CD4-positive, alpha-beta T cell treated with Interferon gamma for 1 hour (primary cell): ENCODE results near the gene INIP.

ENCODE experiments used
- DNase-seq: peaks from one replicate; pipeline ENCODE4 v3.0.0-alpha.2; 2020

Gene INIP

GRCh38 chr9:112717661-112718331, at the start of gene INIP:
Gene INIP (minus strand): TSS chr9:112718117. CDS start chr9:112716485, 1,632 bp downstream.
- DNase-seq: peak; percentile 97

GRCh38 chr9:112765281-112765680, 47.4 kb upstream of the INIP start:
- no peak for DNase-seq

- no peak for DNase-seq
These were observed 46.9 kb upstream of the INIP start for GRCh38 chr9:112764837-112765236.

GRCh38 chr9:112764344-112764743, 46.4 kb upstream of the INIP start:
- DNase-seq: no peak

GRCh38 chr9:112762726-112763518, 45.0 kb upstream of the INIP start:
- no peak for DNase-seq

GRCh38 chr9:112761912-112762655, 44.2 kb upstream of the INIP start:
- DNase-seq: no peak

- no peak for DNase-seq
These were observed 42.9 kb upstream of the INIP start for GRCh38 chr9:112760821-112761220.

GRCh38 chr9:112757940-112758339, 40.0 kb upstream of the INIP start:
- DNase-seq: no peak

GRCh38 chr9:112757282-112757883, 39.5 kb upstream of the INIP start:
- DNase-seq: no peak

- no peak for DNase-seq
These were observed 37.8 kb upstream of the INIP start for GRCh38 chr9:112755675-112756074.

GRCh38 chr9:112755016-112755427, 37.1 kb upstream of the INIP start:
- DNase-seq: no peak

- DNase-seq: no peak
These were observed 36.7 kb upstream of the INIP start for GRCh38 chr9:112754578-112754977.

GRCh38 chr9:112753725-112754124, 35.8 kb upstream of the INIP start:
- DNase-seq: no peak

GRCh38 chr9:112752334-112753125, 34.6 kb upstream of the INIP start:
- DNase-seq: no peak

- peak; percentile 45 for DNase-seq
These were observed 33.3 kb upstream of the INIP start for GRCh38 chr9:112751056-112751795.

- DNase-seq: no peak
These were observed 32.8 kb upstream of the INIP start for GRCh38 chr9:112750764-112751055.

GRCh38 chr9:112750016-112750763, 32.3 kb upstream of the INIP start, which contains the start of gene SNX30:
Gene SNX30 (plus strand): TSS chr9:112750760. CDS start chr9:112751002, 242 bp downstream.
- peak; percentile 86 for DNase-seq

- no peak for DNase-seq
These were observed 29.2 kb upstream of the INIP start for GRCh38 chr9:112747094-112747493.

- no peak for DNase-seq
These were observed 26.3 kb upstream of the INIP start for GRCh38 chr9:112744177-112744576.

- no peak for DNase-seq
These were observed 25.4 kb upstream of the INIP start for GRCh38 chr9:112743216-112743836.
